ENCODE measurements around the gene PDE4DIP.
"Not testable (repeated sequence)": the region's sequence is repeated elsewhere in the genome, so short reads cannot be mapped to it uniquely, and the experiment has no call there.

The PDE4DIP gene

DNA sequence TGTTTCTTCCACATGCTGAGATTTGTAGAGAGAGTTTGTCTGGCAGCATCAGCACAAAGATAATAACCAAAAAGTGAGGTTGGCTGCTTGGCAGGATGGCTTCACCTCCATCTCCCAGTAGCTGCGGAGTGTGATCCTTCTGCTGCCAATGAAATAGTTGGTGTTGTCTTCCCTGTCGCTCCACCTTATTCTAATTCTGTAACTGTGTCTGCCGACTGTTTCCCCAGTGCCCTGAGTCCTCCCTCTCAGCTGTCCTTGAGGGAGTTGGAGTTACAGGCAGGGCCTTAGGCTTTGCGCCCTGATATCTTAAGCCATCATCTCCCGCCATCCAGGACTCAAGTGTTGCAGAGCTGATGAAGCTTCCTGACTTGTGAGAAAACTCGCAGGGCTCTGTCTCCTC lies 153.2 kb downstream of the PDE4DIP start:
- not testable (repeated sequence) for H2AFZ ChIP-seq (ENCODE audit: low read depth, low read length); H2BK5ac ChIP-seq (ENCODE audit: low read depth, low read length, poor library complexity, severe bottlenecking); H3K9me3 ChIP-seq (ENCODE audit: control insufficient read depth, low read length); H2BK120ac ChIP-seq (ENCODE audit: low read depth, low read length); H4K8ac ChIP-seq (ENCODE audit: low read length); H3K27me3 ChIP-seq (ENCODE audit: control insufficient read depth in 1 of 2, insufficient read depth in 1 of 2, low read length in 2 of 2); H3K79me1 ChIP-seq (replicated peaks; ENCODE audit: low read length, poor library complexity, severe bottlenecking); H3K27ac ChIP-seq (ENCODE audit: low read length, poor library complexity, severe bottlenecking); H3K36me3 ChIP-seq (ENCODE audit: control insufficient read depth in 1 of 2, insufficient read depth in 2 of 2, low read depth in 1 of 2, low read length in 2 of 2); H3K14ac ChIP-seq (ENCODE audit: low read length in 2 of 2); H4K91ac ChIP-seq (ENCODE audit: low read length); H3K4me3 ChIP-seq (ENCODE audit: insufficient read depth in 1 of 2, low read depth in 1 of 2, low read length in 2 of 2); H2BK15ac ChIP-seq (ENCODE audit: low read depth, poor library complexity, severe bottlenecking); H2BK12ac ChIP-seq (ENCODE audit: low read length in 2 of 2); H3K4me1 ChIP-seq (ENCODE audit: control insufficient read depth, insufficient read depth, low read depth, low read length); H3K9ac ChIP-seq (ENCODE audit: low read length); DNase-seq; H3K4me2 ChIP-seq (ENCODE audit: low read length, poor library complexity, severe bottlenecking); H2AK5ac ChIP-seq (ENCODE audit: low read length, severe bottlenecking); H3K4ac ChIP-seq (ENCODE audit: low read depth in 1 of 2, low read length in 2 of 2); H3K23ac ChIP-seq (ENCODE audit: low read length in 2 of 2)
- peak overlapping the region in 1 of 2 experiments; percentile 40 for H3K18ac ChIP-seq (ENCODE audit: low read depth in 1 of 2, low read length in 2 of 2)
- no CpG with 5 or more reads among the region's 6 CpGs for WGBS

DNA sequence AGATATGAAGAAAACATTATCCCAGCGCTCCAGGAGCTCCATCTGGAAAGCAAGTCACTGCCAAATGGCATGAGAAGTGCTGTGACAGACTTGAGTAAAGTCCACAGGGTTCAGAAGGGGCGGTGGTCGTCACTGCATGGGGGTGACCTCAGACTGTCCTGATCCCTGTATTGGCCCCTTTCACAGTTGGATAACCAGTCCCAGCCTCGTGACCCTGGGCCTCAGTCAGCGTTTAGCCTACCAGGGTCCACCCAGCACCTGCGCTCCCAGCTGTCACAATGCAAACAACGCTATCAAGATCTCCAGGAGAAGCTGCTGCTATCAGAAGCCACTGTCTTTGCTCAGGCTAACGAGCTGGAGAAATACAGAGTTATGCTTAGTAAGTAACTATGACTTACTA lies 158.4 kb downstream of the PDE4DIP start:
- not testable (repeated sequence) for H2BK15ac ChIP-seq (ENCODE audit: low read depth, poor library complexity, severe bottlenecking); H2AK5ac ChIP-seq (ENCODE audit: low read length, severe bottlenecking); H3K14ac ChIP-seq (ENCODE audit: low read length in 2 of 2); H2BK120ac ChIP-seq (ENCODE audit: low read depth, low read length); H3K27me3 ChIP-seq (ENCODE audit: control insufficient read depth in 1 of 2, insufficient read depth in 1 of 2, low read length in 2 of 2); H3K4ac ChIP-seq (ENCODE audit: low read depth in 1 of 2, low read length in 2 of 2); H3K27ac ChIP-seq (ENCODE audit: low read length, poor library complexity, severe bottlenecking); H3K4me2 ChIP-seq (ENCODE audit: low read length, poor library complexity, severe bottlenecking); H2BK5ac ChIP-seq (ENCODE audit: low read depth, low read length, poor library complexity, severe bottlenecking); H4K8ac ChIP-seq (ENCODE audit: low read length); H3K9me3 ChIP-seq (ENCODE audit: control insufficient read depth, low read length); H2AFZ ChIP-seq (ENCODE audit: low read depth, low read length); H3K79me1 ChIP-seq (replicated peaks; ENCODE audit: low read length, poor library complexity, severe bottlenecking); DNase-seq; H3K23ac ChIP-seq (ENCODE audit: low read length in 2 of 2); H3K4me3 ChIP-seq (ENCODE audit: insufficient read depth in 1 of 2, low read depth in 1 of 2, low read length in 2 of 2); H3K36me3 ChIP-seq (ENCODE audit: control insufficient read depth in 1 of 2, insufficient read depth in 2 of 2, low read depth in 1 of 2, low read length in 2 of 2); H3K4me1 ChIP-seq (ENCODE audit: control insufficient read depth, insufficient read depth, low read depth, low read length); H2BK12ac ChIP-seq (ENCODE audit: low read length in 2 of 2); H3K18ac ChIP-seq (ENCODE audit: low read depth in 1 of 2, low read length in 2 of 2); H3K9ac ChIP-seq (ENCODE audit: low read length); H4K91ac ChIP-seq (ENCODE audit: low read length)
- no CpG with 5 or more reads among the region's 8 CpGs for WGBS

DNA sequence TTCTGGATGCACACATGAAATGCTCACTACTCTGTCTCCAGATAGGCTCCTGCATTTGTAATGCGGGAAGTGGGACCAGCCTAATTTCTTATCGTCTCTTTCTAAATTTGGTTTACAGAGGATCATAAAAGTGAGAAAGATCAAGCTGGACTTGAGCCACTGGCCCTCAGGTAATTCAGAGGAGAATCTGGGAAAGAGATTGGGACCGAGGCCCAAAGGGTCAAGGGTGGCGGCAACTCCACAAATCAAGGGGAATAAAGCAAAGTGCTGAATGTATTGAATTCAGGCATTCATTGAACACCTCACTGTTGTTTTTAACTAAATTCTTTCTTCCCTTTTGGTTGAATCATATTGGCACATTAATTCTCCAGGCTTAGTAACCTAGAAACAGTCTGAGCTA lies 164.1 kb downstream of the PDE4DIP start:
- not testable (repeated sequence) for H3K4me3 ChIP-seq (ENCODE audit: insufficient read depth in 1 of 2, low read depth in 1 of 2, low read length in 2 of 2); H2AFZ ChIP-seq (ENCODE audit: low read depth, low read length); H3K18ac ChIP-seq (ENCODE audit: low read depth in 1 of 2, low read length in 2 of 2); H2BK15ac ChIP-seq (ENCODE audit: low read depth, poor library complexity, severe bottlenecking); H4K91ac ChIP-seq (ENCODE audit: low read length); H3K4me2 ChIP-seq (ENCODE audit: low read length, poor library complexity, severe bottlenecking); H4K8ac ChIP-seq (ENCODE audit: low read length); H2BK120ac ChIP-seq (ENCODE audit: low read depth, low read length); H2AK5ac ChIP-seq (ENCODE audit: low read length, severe bottlenecking); H2BK12ac ChIP-seq (ENCODE audit: low read length in 2 of 2); H3K27ac ChIP-seq (ENCODE audit: low read length, poor library complexity, severe bottlenecking); H3K4ac ChIP-seq (ENCODE audit: low read depth in 1 of 2, low read length in 2 of 2); H3K27me3 ChIP-seq (ENCODE audit: control insufficient read depth in 1 of 2, insufficient read depth in 1 of 2, low read length in 2 of 2); H2BK5ac ChIP-seq (ENCODE audit: low read depth, low read length, poor library complexity, severe bottlenecking); H3K9me3 ChIP-seq (ENCODE audit: control insufficient read depth, low read length); H3K23ac ChIP-seq (ENCODE audit: low read length in 2 of 2); DNase-seq; H3K14ac ChIP-seq (ENCODE audit: low read length in 2 of 2); H3K4me1 ChIP-seq (ENCODE audit: control insufficient read depth, insufficient read depth, low read depth, low read length); H3K79me1 ChIP-seq (replicated peaks; ENCODE audit: low read length, poor library complexity, severe bottlenecking); H3K9ac ChIP-seq (ENCODE audit: low read length)
- no CpG with 5 or more reads among the region's 4 CpGs for WGBS
- peaks cover 4 to 13% of the 10 kb centered on the region in 2 experiments for H3K36me3 ChIP-seq (ENCODE audit: control insufficient read depth in 1 of 2, insufficient read depth in 2 of 2, low read depth in 1 of 2, low read length in 2 of 2)

GRCh38 chr1:149008769-149009168 lies 164.5 kb downstream of the PDE4DIP start:
- H3K14ac ChIP-seq (ENCODE audit: low read length in 2 of 2); H2AFZ ChIP-seq (ENCODE audit: low read depth, low read length); H3K79me1 ChIP-seq (replicated peaks; ENCODE audit: low read length, poor library complexity, severe bottlenecking); H3K4me3 ChIP-seq (ENCODE audit: insufficient read depth in 1 of 2, low read depth in 1 of 2, low read length in 2 of 2); H2AK5ac ChIP-seq (ENCODE audit: low read length, severe bottlenecking); H3K4ac ChIP-seq (ENCODE audit: low read depth in 1 of 2, low read length in 2 of 2); H3K4me2 ChIP-seq (ENCODE audit: low read length, poor library complexity, severe bottlenecking); H3K23ac ChIP-seq (ENCODE audit: low read length in 2 of 2); H4K8ac ChIP-seq (ENCODE audit: low read length); H3K9me3 ChIP-seq (ENCODE audit: control insufficient read depth, low read length); H4K91ac ChIP-seq (ENCODE audit: low read length); H2BK12ac ChIP-seq (ENCODE audit: low read length in 2 of 2); DNase-seq; H3K27ac ChIP-seq (ENCODE audit: low read length, poor library complexity, severe bottlenecking); H3K9ac ChIP-seq (ENCODE audit: low read length); H3K27me3 ChIP-seq (ENCODE audit: control insufficient read depth in 1 of 2, insufficient read depth in 1 of 2, low read length in 2 of 2); H3K18ac ChIP-seq (ENCODE audit: low read depth in 1 of 2, low read length in 2 of 2); H3K4me1 ChIP-seq (ENCODE audit: control insufficient read depth, insufficient read depth, low read depth, low read length); H2BK15ac ChIP-seq (ENCODE audit: low read depth, poor library complexity, severe bottlenecking); H2BK5ac ChIP-seq (ENCODE audit: low read depth, low read length, poor library complexity, severe bottlenecking); H2BK120ac ChIP-seq (ENCODE audit: low read depth, low read length): not testable (repeated sequence)
- WGBS, result no CpG with 5 or more reads among the region's 2 CpGs
- peaks cover 4 to 13% of the 10 kb centered on the region in 2 experiments for H3K36me3 ChIP-seq (ENCODE audit: control insufficient read depth in 1 of 2, insufficient read depth in 2 of 2, low read depth in 1 of 2, low read length in 2 of 2)

All from mesenchymal stem cell (in vitro differentiated cells and primary cell).